ENCODE measurements around the gene STX2. TPM values are rescaled to one million over a fixed set of nuclear protein-coding genes. Genes with fewer than 3 reads are reported as not detected.
"Not testable (repeated sequence)": the region's sequence is repeated elsewhere in the genome, so short reads cannot be mapped to it uniquely, and the experiment has no call there.

STX2 gene
- total RNA-seq, 1 experiment from 2014 or later: 19.0 TPM

DNA sequence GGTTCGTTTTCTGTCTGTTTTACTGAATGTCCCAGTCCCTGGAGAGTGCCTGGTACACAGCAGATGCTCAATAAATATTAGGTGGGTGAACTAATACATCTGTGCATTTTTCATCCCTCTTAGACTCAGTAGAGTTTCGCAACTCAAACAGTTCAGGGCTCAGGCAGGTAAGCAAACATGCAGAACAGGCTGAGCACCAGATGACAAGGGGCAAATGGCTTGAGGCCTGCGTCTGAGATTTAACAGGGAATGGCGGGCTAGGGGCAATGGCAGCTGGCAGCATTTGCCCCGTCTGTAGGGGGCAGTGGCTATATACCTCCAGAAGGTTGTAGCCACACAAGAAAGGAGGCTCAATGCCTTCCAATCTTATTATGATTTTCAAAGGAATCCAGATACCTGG, 24.2 kb upstream of the STX2 start:
- intact Hi-C loops (cut with micrococcal nuclease): no loop called here

DNA sequence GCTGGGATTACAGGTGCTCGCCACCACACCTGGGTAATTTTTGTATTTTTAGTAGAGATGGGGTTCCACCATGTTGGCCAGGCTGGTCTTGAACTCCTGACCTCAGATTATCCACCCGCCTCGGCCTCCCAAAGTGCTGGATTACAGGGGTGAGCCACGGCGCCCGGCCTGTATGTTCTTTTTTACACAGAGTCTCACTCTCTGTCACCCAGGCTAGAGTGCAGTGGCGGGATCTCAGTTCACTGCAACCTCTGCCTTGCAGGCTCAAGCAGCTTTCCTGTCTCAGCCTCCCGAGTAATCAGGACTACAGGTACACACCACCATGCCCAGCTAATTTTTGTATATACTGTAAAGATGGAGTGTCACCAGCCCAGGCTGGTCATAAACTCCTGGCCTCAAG, 23.7 kb upstream of the STX2 start:
- H3K9me3 Mint-ChIP-seq (ENCODE audit: unreplicated experiment); BruUV-seq (replicated peaks); H3K27me3 Mint-ChIP-seq (ENCODE audit: insufficient read depth, unreplicated experiment); H3K36me3 Mint-ChIP-seq (ENCODE audit: insufficient read depth, unreplicated experiment); H3K27ac Mint-ChIP-seq (ENCODE audit: low read depth, unreplicated experiment); POLR2A ChIA-PET; intact Hi-C loops (cut with micrococcal nuclease); H3K4me1 Mint-ChIP-seq (ENCODE audit: insufficient read depth, unreplicated experiment); CTCF ChIA-PET; H3K4me3 Mint-ChIP-seq (ENCODE audit: unreplicated experiment); DNase-seq (ENCODE audit: unreplicated experiment): not testable (repeated sequence)

More for the DNA sequence above, 24.2 kb upstream of the STX2 start:
- Mint-ChIP-seq H3K27ac (ENCODE audit: low read depth, unreplicated experiment) (no peak overlapping the region), H3K4me1 (ENCODE audit: insufficient read depth, unreplicated experiment) (no peaks in the 10 kb centered on the region), H3K4me3 (ENCODE audit: unreplicated experiment) (no peak overlapping the region), H3K27me3 (ENCODE audit: insufficient read depth, unreplicated experiment) (no peaks in the 10 kb centered on the region), H3K36me3 (ENCODE audit: insufficient read depth, unreplicated experiment) (no peaks in the 10 kb centered on the region), H3K9me3 (ENCODE audit: unreplicated experiment) (no peaks in the 10 kb centered on the region)
- TF ChIP-seq, protein P1, sequence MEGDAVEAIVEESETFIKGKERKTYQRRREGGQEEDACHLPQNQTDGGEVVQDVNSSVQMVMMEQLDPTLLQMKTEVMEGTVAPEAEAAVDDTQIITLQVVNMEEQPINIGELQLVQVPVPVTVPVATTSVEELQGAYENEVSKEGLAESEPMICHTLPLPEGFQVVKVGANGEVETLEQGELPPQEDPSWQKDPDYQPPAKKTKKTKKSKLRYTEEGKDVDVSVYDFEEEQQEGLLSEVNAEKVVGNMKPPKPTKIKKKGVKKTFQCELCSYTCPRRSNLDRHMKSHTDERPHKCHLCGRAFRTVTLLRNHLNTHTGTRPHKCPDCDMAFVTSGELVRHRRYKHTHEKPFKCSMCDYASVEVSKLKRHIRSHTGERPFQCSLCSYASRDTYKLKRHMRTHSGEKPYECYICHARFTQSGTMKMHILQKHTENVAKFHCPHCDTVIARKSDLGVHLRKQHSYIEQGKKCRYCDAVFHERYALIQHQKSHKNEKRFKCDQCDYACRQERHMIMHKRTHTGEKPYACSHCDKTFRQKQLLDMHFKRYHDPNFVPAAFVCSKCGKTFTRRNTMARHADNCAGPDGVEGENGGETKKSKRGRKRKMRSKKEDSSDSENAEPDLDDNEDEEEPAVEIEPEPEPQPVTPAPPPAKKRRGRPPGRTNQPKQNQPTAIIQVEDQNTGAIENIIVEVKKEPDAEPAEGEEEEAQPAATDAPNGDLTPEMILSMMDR (IDR thresholded peaks at IDR 0.05; ENCODE audit: unreplicated experiment): no peak
- no TSS peak for BruUV-seq (replicated peaks)
- CTCF ChIA-PET: no interaction called here
- DNase-seq (ENCODE audit: unreplicated experiment): no peak
- POLR2A ChIA-PET: interaction anchor here (0.7 kb wide), 1 partner anchor 459 kb away, joined by 3 read pairs; no protein-coding TSS in a partner anchor

DNA sequence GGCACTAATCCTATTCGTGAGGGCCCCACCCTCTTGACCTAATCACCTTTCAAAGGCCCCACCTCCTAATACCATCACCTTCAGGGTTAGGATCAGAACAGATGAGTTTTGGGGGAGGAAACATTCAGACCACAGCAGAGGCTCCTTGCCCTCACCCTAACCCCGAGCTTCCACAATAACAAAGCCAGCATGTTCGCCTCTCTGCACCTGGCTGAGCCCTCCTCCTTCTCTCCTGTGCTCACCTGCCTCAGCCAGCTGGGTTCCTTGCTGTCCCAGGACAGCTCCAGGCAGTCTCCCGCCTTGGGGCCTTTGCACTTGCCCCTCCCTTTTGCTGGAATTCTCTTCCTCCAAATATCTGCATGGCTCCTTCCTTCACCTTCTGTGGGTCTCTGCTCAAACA, 23.1 kb upstream of the STX2 start:
- no peaks in the 10 kb centered on the region for H3K4me1 Mint-ChIP-seq (ENCODE audit: insufficient read depth, unreplicated experiment)
- intact Hi-C loops (cut with micrococcal nuclease): no loop called here
- CTCF ChIA-PET: no interaction called here

DNA sequence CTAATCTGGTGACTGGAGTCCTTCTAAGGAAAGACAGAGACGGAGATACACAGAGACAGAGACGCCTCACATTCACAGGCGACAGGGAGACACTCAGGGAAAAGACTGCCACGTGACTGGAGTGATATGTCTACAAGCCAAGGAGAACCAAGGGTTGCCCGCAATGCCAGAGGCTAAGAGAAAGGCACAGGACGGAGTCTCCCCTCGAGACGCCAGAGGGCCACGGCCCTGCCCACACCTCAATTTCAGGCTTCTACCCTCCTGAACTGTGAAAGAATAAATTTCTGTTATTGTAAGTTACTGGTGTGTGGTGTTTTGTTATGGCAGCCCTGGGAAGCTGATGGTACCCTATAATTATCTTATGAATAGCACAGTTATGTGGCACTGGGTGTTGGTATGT, 21.3 kb upstream of the STX2 start:
- POLR2A ChIA-PET: no interaction called here
- Mint-ChIP-seq H3K4me1 (ENCODE audit: insufficient read depth, unreplicated experiment) (no peaks in the 10 kb centered on the region), H3K9me3 (ENCODE audit: unreplicated experiment) (peaks cover 9% of the 10 kb centered on the region), H3K4me3 (ENCODE audit: unreplicated experiment) (no peak overlapping the region), H3K36me3 (ENCODE audit: insufficient read depth, unreplicated experiment) (no peaks in the 10 kb centered on the region), H3K27ac (ENCODE audit: low read depth, unreplicated experiment) (no peak overlapping the region), H3K27me3 (ENCODE audit: insufficient read depth, unreplicated experiment) (no peaks in the 10 kb centered on the region)
- CTCF ChIA-PET: no interaction called here
- no TSS peak for BruUV-seq (replicated peaks)
- DNase-seq (ENCODE audit: unreplicated experiment): no peak
- intact Hi-C loops (cut with micrococcal nuclease): no loop called here
- TF ChIP-seq, protein P1 (IDR thresholded peaks at IDR 0.05; ENCODE audit: unreplicated experiment): no peak

More for the DNA sequence above, 23.1 kb upstream of the STX2 start:
- Mint-ChIP-seq H3K27ac (ENCODE audit: low read depth, unreplicated experiment) (no peak overlapping the region), H3K36me3 (ENCODE audit: insufficient read depth, unreplicated experiment) (no peaks in the 10 kb centered on the region), H3K4me3 (ENCODE audit: unreplicated experiment) (no peak overlapping the region), H3K9me3 (ENCODE audit: unreplicated experiment) (peaks cover 2% of the 10 kb centered on the region), H3K27me3 (ENCODE audit: insufficient read depth, unreplicated experiment) (no peaks in the 10 kb centered on the region)
- POLR2A ChIA-PET: no interaction called here
- no TSS peak for BruUV-seq (replicated peaks)
- TF ChIP-seq, protein P1 (IDR thresholded peaks at IDR 0.05; ENCODE audit: unreplicated experiment): no peak
- no peak for DNase-seq (ENCODE audit: unreplicated experiment)

DNA sequence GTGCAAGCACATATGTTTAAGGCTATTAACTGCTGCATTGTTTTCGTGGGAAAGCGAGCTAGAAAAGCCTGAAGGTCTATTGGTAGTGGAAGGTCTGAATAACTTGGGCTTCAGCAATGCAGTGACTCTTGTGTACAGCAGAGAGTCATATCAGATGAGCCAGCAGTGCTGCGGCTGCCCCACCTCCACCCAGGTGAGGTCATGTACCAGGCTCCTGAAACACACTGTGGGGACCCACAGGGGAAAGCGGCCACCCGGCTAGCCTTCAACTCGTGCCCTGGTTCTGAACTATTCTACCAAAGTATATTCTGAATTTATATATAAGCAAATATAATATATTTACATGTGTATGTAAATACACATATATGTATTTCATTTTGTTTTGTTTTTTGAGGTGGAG, 20.1 kb upstream of the STX2 start:
- H3K4me1 Mint-ChIP-seq (ENCODE audit: insufficient read depth, unreplicated experiment): no peaks in the 10 kb centered on the region
- H3K36me3 Mint-ChIP-seq (ENCODE audit: insufficient read depth, unreplicated experiment): no peaks in the 10 kb centered on the region
- H3K27me3 Mint-ChIP-seq (ENCODE audit: insufficient read depth, unreplicated experiment): no peaks in the 10 kb centered on the region
- CTCF ChIA-PET: interaction anchor here (0.6 kb wide), 1 partner anchor 22 kb away, joined by 3 read pairs; no protein-coding TSS in a partner anchor
- no TSS peak for BruUV-seq (replicated peaks)
- TF ChIP-seq, protein P1 (IDR thresholded peaks at IDR 0.05; ENCODE audit: unreplicated experiment): no peak
- H3K9me3 Mint-ChIP-seq (ENCODE audit: unreplicated experiment): peaks cover 9% of the 10 kb centered on the region
- H3K27ac Mint-ChIP-seq (ENCODE audit: low read depth, unreplicated experiment): no peak overlapping the region
- DNase-seq (ENCODE audit: unreplicated experiment): no peak
- no peak overlapping the region for H3K4me3 Mint-ChIP-seq (ENCODE audit: unreplicated experiment)
- intact Hi-C loops (cut with micrococcal nuclease): no loop called here
- POLR2A ChIA-PET: no interaction called here

Measured in MCF 10A (cell line).